Mammary epithelial cell (primary cell): ENCODE data around the gene PARP14.

Source experiments
- EZH2 ChIP-seq: IDR thresholded peaks from 2 replicates; pipeline ENCODE4 v1.6.1; 2012; ENCODE audit warnings: low read length, inconsistent platforms, borderline replicate concordance
- TF ChIP-seq, protein P1 (sequence below), 2 donors: IDR thresholded peaks in 1 of 2; conservative IDR thresholded peaks in 1 of 2; 2 replicates each; pipeline ENCODE4 v1.5.1; 2011 to 2012; ENCODE audit warnings: inconsistent platforms in 2 of 2, low read length in 2 of 2, mild to moderate bottlenecking in 2 of 2, control low read depth in 1 of 2, low read depth in 1 of 2; ENCODE audit not compliant: insufficient read depth in 1 of 2; ENCODE audit errors: extremely low read depth in 1 of 2

DNA sequence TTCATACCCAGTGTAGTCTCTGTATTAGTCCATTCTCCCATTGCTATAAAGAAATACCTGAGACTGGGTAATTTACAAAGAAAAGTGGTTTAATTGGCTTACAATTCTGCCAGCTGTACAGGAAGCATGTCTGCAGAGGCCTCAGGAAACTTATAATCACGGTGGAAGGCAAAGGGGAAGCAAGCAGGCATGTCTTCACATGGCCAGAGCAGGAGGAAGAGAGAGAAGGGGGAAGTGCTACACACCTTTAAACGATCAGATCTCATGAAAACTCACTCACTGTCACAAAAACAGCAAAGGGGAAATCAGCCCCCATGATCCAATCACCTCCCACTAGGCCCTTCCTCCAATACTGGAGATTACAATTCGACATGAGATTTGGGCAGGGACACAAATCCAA lies 6.3 kb upstream of the PARP14 start:
- TF ChIP-seq, protein P1, sequence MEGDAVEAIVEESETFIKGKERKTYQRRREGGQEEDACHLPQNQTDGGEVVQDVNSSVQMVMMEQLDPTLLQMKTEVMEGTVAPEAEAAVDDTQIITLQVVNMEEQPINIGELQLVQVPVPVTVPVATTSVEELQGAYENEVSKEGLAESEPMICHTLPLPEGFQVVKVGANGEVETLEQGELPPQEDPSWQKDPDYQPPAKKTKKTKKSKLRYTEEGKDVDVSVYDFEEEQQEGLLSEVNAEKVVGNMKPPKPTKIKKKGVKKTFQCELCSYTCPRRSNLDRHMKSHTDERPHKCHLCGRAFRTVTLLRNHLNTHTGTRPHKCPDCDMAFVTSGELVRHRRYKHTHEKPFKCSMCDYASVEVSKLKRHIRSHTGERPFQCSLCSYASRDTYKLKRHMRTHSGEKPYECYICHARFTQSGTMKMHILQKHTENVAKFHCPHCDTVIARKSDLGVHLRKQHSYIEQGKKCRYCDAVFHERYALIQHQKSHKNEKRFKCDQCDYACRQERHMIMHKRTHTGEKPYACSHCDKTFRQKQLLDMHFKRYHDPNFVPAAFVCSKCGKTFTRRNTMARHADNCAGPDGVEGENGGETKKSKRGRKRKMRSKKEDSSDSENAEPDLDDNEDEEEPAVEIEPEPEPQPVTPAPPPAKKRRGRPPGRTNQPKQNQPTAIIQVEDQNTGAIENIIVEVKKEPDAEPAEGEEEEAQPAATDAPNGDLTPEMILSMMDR (conservative IDR thresholded peaks at IDR 0.05 in 1 of 2, IDR thresholded peaks at IDR 0.05 in 1 of 2; ENCODE audit: extremely low read depth in 1 of 2, insufficient read depth in 1 of 2, low read depth in 1 of 2, low read length in 2 of 2): no peak
- TF ChIP-seq EZH2: no peak
